HEK293 (cell line): ENCODE results near the gene DHRS7B.

Experiments used
- CTCF ChIA-PET: fragments of 350-600 bp; formaldehyde crosslinking; extraction: SDS; loops from one replicate; lab custom pipeline; 2021; ENCODE audit warnings: antibody characterized with exemption; lab: Yijun Ruan, JAX
- POLR2A ChIA-PET: fragments of 300-600 bp; formaldehyde crosslinking; extraction: SDS; loops from one replicate; lab custom pipeline; 2020; ENCODE audit warnings: antibody characterized with exemption, inconsistent platforms; lab: Yijun Ruan, JAX
- H3K27ac ChIP-seq: fragments of 200-500 bp; sonication (Bioruptor generic); 2 replicates; pipeline ENCODE4 v1.5.1; 2014; ENCODE audit warnings: low read depth, low read length, control low read depth, inconsistent platforms; ENCODE audit errors: extremely low read depth
- H3K36me3 ChIP-seq, 2 experiments: fragments of 200-500 bp in 1 of 2; sonication (Bioruptor generic) in 1 of 2; 1 replicate in 1 of 2; 2 replicates in 1 of 2; pipeline ENCODE4 v1.5.1; 2014 to 2017; ENCODE audit warnings: inconsistent platforms in 2 of 2, low read length in 2 of 2; ENCODE audit not compliant: control insufficient read depth in 2 of 2, insufficient read depth in 1 of 2
- H3K4me1 ChIP-seq: fragments of 200-500 bp; sonication (Bioruptor generic); 2 replicates; pipeline ENCODE4 v1.5.1; 2014; ENCODE audit warnings: mild to moderate bottlenecking, low read length, inconsistent platforms; ENCODE audit not compliant: control insufficient read depth, insufficient read depth
- H3K4me3 ChIP-seq: 2 replicates; pipeline ENCODE4 v1.5.1; 2011; ENCODE audit warnings: low read depth, mild to moderate bottlenecking, control low read depth, low read length, moderate library complexity
- H3K9me3 ChIP-seq: fragments of 200-500 bp; sonication (Bioruptor generic); 2 replicates; pipeline ENCODE4 v1.5.1; 2014; ENCODE audit warnings: low read depth, low read length, inconsistent platforms; ENCODE audit not compliant: control insufficient read depth, insufficient read depth
- HOXD13 ChIP-seq: sonication (generic); formaldehyde crosslinking; IDR thresholded peaks from 2 replicates; pipeline ENCODE4 v1.8.0; 2022; ENCODE audit warnings: missing genetic modification reagents, borderline replicate concordance
- KLF7 ChIP-seq: fragments of 450-650 bp; formaldehyde crosslinking; IDR thresholded peaks from 2 replicates; pipeline ENCODE4 v1.5.1; 2016; ENCODE audit warnings: missing biosample characterization, missing genetic modification characterization, borderline replicate concordance
- PRDM1 ChIP-seq: fragments of 450-650 bp; formaldehyde crosslinking; IDR thresholded peaks from 2 replicates; pipeline ENCODE4; 2016; ENCODE audit warnings: missing biosample characterization, missing genetic modification characterization
- SP3 ChIP-seq: fragments of 450-650 bp; formaldehyde crosslinking; IDR thresholded peaks from 2 replicates; pipeline ENCODE4 v1.5.1; 2016; ENCODE audit warnings: missing biosample characterization, missing genetic modification characterization
- WT1 ChIP-seq: fragments of 450-650 bp; formaldehyde crosslinking; IDR thresholded peaks from 2 replicates; pipeline ENCODE4 v1.5.1; 2016; ENCODE audit warnings: missing biosample characterization, missing genetic modification characterization
- ZBTB20 ChIP-seq: fragments of 450-650 bp; formaldehyde crosslinking; IDR thresholded peaks from 2 replicates; pipeline ENCODE4 v1.5.1; 2016; ENCODE audit warnings: missing biosample characterization, missing genetic modification characterization
- ZEB2 ChIP-seq: fragments of 450-650 bp; formaldehyde crosslinking; IDR thresholded peaks from 2 replicates; pipeline ENCODE4 v1.5.1; 2016; ENCODE audit warnings: missing biosample characterization, missing genetic modification characterization
- ZNF146 ChIP-seq: fragments of 450-650 bp; formaldehyde crosslinking; IDR thresholded peaks from 2 replicates; pipeline ENCODE4 v1.5.1; 2016; ENCODE audit warnings: missing biosample characterization, missing genetic modification characterization
- ZNF157 ChIP-seq: fragments of 450-650 bp; formaldehyde crosslinking; IDR thresholded peaks from 2 replicates; pipeline ENCODE4 v1.5.1; 2016; ENCODE audit warnings: missing biosample characterization, missing genetic modification characterization
- ZNF174 ChIP-seq: fragments of 450-650 bp; formaldehyde crosslinking; IDR thresholded peaks from 2 replicates; pipeline ENCODE4 v1.5.0; 2017; ENCODE audit warnings: missing biosample characterization, mild to moderate bottlenecking, missing genetic modification characterization
- ZNF19 ChIP-seq: fragments of 450-650 bp; formaldehyde crosslinking; IDR thresholded peaks from 2 replicates; pipeline ENCODE4; 2016; ENCODE audit warnings: missing biosample characterization, missing genetic modification characterization, low read depth
- ZNF24 ChIP-seq: fragments of 450-650 bp; formaldehyde crosslinking; IDR thresholded peaks from 2 replicates; pipeline ENCODE4 v1.5.1; 2016; ENCODE audit warnings: missing biosample characterization, missing genetic modification characterization
- ZNF311 ChIP-seq: fragments of 450-650 bp; formaldehyde crosslinking; IDR thresholded peaks from 2 replicates; pipeline ENCODE4 v1.5.1; 2017; ENCODE audit warnings: missing biosample characterization, missing genetic modification characterization, borderline replicate concordance
- ZNF391 ChIP-seq: fragments of 450-650 bp; formaldehyde crosslinking; IDR thresholded peaks from 2 replicates; pipeline ENCODE4 v1.5.1; 2016; ENCODE audit warnings: low read depth, missing biosample characterization, missing genetic modification characterization, borderline replicate concordance
- ZNF423 ChIP-seq: fragments of 450-650 bp; formaldehyde crosslinking; IDR thresholded peaks from 2 replicates; pipeline ENCODE4 v1.5.1; 2016; ENCODE audit warnings: missing biosample characterization, missing genetic modification characterization
- ZNF529 ChIP-seq: fragments of 450-650 bp; formaldehyde crosslinking; IDR thresholded peaks from 2 replicates; pipeline ENCODE4 v1.5.1; 2017; ENCODE audit warnings: missing genetic modification characterization, missing biosample characterization; ENCODE audit not compliant: insufficient replicate concordance
- ZNF571 ChIP-seq: fragments of 450-650 bp; formaldehyde crosslinking; IDR thresholded peaks from 2 replicates; pipeline ENCODE4 v1.5.0; 2017; ENCODE audit warnings: missing biosample characterization, missing genetic modification characterization
- ZNF610 ChIP-seq: fragments of 450-650 bp; formaldehyde crosslinking; IDR thresholded peaks from 2 replicates; pipeline ENCODE4 v1.5.1; 2016; ENCODE audit warnings: missing biosample characterization, missing genetic modification characterization, borderline replicate concordance
- ZNF624 ChIP-seq: fragments of 450-650 bp; formaldehyde crosslinking; IDR thresholded peaks from 2 replicates; pipeline ENCODE4 v1.5.1; 2017; ENCODE audit warnings: missing biosample characterization, missing genetic modification characterization
- ZNF654 ChIP-seq: fragments of 450-650 bp; formaldehyde crosslinking; IDR thresholded peaks from 2 replicates; pipeline ENCODE4 v1.5.1; 2016; ENCODE audit warnings: low read depth, missing biosample characterization, missing genetic modification characterization
- ZNF777 ChIP-seq: fragments of 450-650 bp; formaldehyde crosslinking; IDR thresholded peaks from 2 replicates; pipeline ENCODE4 v1.5.1; 2017; ENCODE audit warnings: missing biosample characterization, missing genetic modification characterization, borderline replicate concordance
- ZNF792 ChIP-seq: fragments of 450-650 bp; formaldehyde crosslinking; IDR thresholded peaks from 2 replicates; pipeline ENCODE4 v1.5.1; 2016; ENCODE audit warnings: missing biosample characterization, missing genetic modification characterization
- ZSCAN23 ChIP-seq: fragments of 450-650 bp; formaldehyde crosslinking; IDR thresholded peaks from 2 replicates; pipeline ENCODE4 v1.5.1; 2016; ENCODE audit warnings: missing biosample characterization, missing genetic modification characterization
- TF ChIP-seq, protein P1 (sequence below): fragments of 450-650 bp; formaldehyde crosslinking; optimal IDR thresholded peaks from 2 replicates; pipeline ENCODE3; 2016; ENCODE audit warnings: missing biosample characterization, mild to moderate bottlenecking, missing genetic modification characterization
- TF ChIP-seq, protein P2 (sequence below): fragments of 450-650 bp; formaldehyde crosslinking; IDR thresholded peaks from 2 replicates; pipeline ENCODE4; 2016; ENCODE audit warnings: missing biosample characterization, missing genetic modification characterization
- TF ChIP-seq, protein P3 (sequence below): fragments of 450-650 bp; formaldehyde crosslinking; IDR thresholded peaks from 2 replicates; pipeline ENCODE4 v1.5.1; 2017; ENCODE audit warnings: missing biosample characterization, missing genetic modification characterization
- TF ChIP-seq, protein P4 (sequence below): fragments of 450-650 bp; formaldehyde crosslinking; IDR thresholded peaks from 2 replicates; pipeline ENCODE4 v1.5.1; 2016; ENCODE audit warnings: missing biosample characterization, missing genetic modification characterization
- TF ChIP-seq, protein P5 (sequence below): IDR thresholded peaks from 2 replicates; pipeline ENCODE4 v1.6.1; 2011; ENCODE audit warnings: mild to moderate bottlenecking, low read depth, low read length, borderline replicate concordance

The DHRS7B gene

DNA sequence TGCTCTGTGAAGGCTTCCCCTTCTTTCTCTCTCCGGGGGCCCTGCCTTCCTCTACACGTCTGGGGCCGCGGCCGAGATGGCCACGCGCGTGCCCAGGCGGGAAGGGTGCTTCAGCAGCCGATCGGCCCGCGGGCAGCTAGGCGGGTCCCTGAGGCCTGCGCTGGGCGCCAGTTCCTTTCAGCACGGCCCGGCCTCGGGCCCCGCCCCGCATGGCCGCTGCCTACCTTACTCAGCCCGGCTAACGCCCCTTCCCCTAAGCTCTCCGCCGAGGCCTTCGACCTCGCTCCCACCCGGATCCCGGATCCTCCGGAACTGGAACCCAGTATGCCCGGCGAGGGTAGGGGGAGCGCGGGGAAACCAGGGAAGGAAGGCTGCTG lies 86.9 kb downstream of the DHRS7B start (continued):
- TF ChIP-seq, protein P1, sequence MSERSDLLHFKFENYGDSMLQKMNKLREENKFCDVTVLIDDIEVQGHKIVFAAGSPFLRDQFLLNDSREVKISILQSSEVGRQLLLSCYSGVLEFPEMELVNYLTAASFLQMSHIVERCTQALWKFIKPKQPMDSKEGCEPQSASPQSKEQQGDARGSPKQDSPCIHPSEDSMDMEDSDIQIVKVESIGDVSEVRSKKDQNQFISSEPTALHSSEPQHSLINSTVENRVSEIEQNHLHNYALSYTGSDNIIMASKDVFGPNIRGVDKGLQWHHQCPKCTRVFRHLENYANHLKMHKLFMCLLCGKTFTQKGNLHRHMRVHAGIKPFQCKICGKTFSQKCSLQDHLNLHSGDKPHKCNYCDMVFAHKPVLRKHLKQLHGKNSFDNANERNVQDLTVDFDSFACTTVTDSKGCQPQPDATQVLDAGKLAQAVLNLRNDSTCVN (tag by site-specific recombination): no peak
- TF ChIP-seq ZNF157 (tag by site-specific recombination) (no peak), ZNF423 (tag by site-specific recombination) (no peak), ZNF174 (tag by site-specific recombination) (no peak), SP3 (tag by site-specific recombination) (no peak), ZNF571 (tag by site-specific recombination) (no peak), ZNF654 (tag by site-specific recombination) (no peak), HOXD13 (peak; percentile 80; the same call in 1 of the 2 replicates), ZNF24 (no peak), ZBTB20 (tag by site-specific recombination) (peak; percentile 92), ZEB2 (tag by site-specific recombination) (0 out of 2 replicates have a peak, but pooled peaks have one; percentile 15), ZSCAN23 (tag by site-specific recombination) (no peak), PRDM1 (no peak), ZNF792 (tag by site-specific recombination) (0 out of 2 replicates have a peak, but pooled peaks have one; percentile 30), ZNF610 (tag by site-specific recombination) (no peak), ZNF146 (tag by site-specific recombination) (no peak), ZNF391 (tag by site-specific recombination) (0 out of 2 replicates have a peak, but pooled peaks have one; percentile 43)
- TF ChIP-seq, protein P2, sequence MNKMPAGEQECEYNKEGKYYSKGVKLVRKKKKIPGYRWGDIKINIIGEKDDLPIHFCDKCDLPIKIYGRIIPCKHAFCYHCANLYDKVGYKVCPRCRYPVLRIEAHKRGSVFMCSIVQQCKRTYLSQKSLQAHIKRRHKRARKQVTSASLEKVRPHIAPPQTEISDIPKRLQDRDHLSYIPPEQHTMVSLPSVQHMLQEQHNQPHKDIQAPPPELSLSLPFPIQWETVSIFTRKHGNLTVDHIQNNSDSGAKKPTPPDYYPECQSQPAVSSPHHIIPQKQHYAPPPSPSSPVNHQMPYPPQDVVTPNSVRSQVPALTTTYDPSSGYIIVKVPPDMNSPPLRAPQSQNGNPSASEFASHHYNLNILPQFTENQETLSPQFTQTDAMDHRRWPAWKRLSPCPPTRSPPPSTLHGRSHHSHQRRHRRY (tag by site-specific recombination): no peak

DNA sequence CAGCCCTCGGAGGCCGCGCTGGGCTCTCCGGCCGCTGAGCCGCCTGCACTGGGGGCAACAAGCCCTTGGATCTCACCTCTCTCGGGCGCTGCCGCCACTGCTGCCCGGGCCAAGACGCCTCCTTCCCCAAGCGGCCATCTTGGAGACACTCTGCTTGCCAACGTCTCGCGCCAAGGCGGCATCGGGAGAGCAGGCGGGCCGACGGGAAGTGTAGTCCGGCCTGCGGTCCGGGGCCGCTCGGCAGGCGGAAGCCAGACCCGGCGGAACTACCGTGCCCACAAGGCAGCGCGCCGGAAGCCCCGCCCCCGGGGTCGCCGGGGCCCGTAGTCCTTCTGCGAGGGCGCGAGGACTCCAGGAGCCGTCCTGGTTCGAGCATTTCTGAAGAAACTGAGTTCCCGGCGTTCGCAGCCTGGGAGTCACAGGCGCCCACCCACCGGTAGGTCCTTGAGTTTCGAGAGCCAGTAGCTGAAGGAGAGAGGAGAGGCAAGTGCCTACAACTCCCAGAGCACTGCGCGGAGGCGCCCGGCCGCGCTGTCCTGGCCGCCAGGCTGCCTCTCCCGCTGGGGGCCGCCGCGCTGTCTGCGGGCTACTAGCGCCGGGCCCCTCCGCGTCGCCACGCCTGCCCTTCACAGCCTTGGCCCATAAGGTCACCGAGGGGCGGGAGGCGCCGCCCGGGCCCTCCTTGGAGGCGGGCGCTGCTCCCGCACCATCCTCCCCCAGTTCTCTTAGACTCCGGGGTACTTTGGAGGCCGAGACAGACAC lies 87.4 kb downstream of the DHRS7B start, which contains the start of gene TMEM11:
TSS of gene TMEM11 (minus strand) at position 147 of the 762 bp plus-strand sequence. CDS start at position 138, 9 bp downstream.
- CTCF ChIA-PET: interaction anchor here (1.6 to 1.8 kb wide), 2 partner anchors 65 to 94 kb away, joined by 5 to 8 read pairs; no protein-coding TSS in a partner anchor
- POLR2A ChIA-PET: interaction anchor here (0.6 to 1.3 kb wide), 5 partner anchors 11 to 115 kb away, joined by 3 to 8 read pairs (median 5); no protein-coding TSS in a partner anchor
- Histone ChIP-seq H3K27ac (peak within 1 kb of the TSS; percentile 98), H3K4me3 (peak within 1 kb of the TSS; percentile 94), H3K9me3 (no peaks in the 10 kb centered on the region), H3K36me3 (peaks cover 8 to 35% of the 10 kb centered on the region in 2 experiments), H3K4me1 (peaks cover 9% of the 10 kb centered on the region)
- TF ChIP-seq ZNF311 (tag by site-specific recombination) (no peak), KLF7 (tag by site-specific recombination) (no peak), WT1 (tag by site-specific recombination) (no peak), ZNF146 (tag by site-specific recombination) (no peak), ZSCAN23 (tag by site-specific recombination) (no peak), ZNF624 (tag by site-specific recombination) (no peak), ZNF654 (tag by site-specific recombination) (no peak), ZNF19 (tag by site-specific recombination) (no peak), ZNF777 (no peak), ZNF529 (tag by site-specific recombination) (no peak)
- TF ChIP-seq, protein P1 (tag by site-specific recombination): peak; percentile 88
- TF ChIP-seq, protein P3, sequence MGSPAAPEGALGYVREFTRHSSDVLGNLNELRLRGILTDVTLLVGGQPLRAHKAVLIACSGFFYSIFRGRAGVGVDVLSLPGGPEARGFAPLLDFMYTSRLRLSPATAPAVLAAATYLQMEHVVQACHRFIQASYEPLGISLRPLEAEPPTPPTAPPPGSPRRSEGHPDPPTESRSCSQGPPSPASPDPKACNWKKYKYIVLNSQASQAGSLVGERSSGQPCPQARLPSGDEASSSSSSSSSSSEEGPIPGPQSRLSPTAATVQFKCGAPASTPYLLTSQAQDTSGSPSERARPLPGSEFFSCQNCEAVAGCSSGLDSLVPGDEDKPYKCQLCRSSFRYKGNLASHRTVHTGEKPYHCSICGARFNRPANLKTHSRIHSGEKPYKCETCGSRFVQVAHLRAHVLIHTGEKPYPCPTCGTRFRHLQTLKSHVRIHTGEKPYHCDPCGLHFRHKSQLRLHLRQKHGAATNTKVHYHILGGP (tag by site-specific recombination): no peak
- TF ChIP-seq, protein P4, sequence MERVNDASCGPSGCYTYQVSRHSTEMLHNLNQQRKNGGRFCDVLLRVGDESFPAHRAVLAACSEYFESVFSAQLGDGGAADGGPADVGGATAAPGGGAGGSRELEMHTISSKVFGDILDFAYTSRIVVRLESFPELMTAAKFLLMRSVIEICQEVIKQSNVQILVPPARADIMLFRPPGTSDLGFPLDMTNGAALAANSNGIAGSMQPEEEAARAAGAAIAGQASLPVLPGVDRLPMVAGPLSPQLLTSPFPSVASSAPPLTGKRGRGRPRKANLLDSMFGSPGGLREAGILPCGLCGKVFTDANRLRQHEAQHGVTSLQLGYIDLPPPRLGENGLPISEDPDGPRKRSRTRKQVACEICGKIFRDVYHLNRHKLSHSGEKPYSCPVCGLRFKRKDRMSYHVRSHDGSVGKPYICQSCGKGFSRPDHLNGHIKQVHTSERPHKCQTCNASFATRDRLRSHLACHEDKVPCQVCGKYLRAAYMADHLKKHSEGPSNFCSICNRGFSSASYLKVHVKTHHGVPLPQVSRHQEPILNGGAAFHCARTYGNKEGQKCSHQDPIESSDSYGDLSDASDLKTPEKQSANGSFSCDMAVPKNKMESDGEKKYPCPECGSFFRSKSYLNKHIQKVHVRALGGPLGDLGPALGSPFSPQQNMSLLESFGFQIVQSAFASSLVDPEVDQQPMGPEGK (tag by site-specific recombination): peak; percentile 69
- TF ChIP-seq, protein P5, sequence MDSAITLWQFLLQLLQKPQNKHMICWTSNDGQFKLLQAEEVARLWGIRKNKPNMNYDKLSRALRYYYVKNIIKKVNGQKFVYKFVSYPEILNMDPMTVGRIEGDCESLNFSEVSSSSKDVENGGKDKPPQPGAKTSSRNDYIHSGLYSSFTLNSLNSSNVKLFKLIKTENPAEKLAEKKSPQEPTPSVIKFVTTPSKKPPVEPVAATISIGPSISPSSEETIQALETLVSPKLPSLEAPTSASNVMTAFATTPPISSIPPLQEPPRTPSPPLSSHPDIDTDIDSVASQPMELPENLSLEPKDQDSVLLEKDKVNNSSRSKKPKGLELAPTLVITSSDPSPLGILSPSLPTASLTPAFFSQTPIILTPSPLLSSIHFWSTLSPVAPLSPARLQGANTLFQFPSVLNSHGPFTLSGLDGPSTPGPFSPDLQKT: no peak
